Activated naive CD4-positive, alpha-beta T cell (primary cell): Measurements from ENCODE around the gene DHRSX.
"Not testable (repeated sequence)": the region's sequence is repeated elsewhere in the genome, so short reads cannot be mapped to it uniquely, and the experiment has no call there.

Experiments used
- DNase-seq, 4 experiments: peaks; one replicate each; lab custom pipeline; 2025; lab: John Stamatoyannopoulos, UW

DHRSX gene

DNA sequence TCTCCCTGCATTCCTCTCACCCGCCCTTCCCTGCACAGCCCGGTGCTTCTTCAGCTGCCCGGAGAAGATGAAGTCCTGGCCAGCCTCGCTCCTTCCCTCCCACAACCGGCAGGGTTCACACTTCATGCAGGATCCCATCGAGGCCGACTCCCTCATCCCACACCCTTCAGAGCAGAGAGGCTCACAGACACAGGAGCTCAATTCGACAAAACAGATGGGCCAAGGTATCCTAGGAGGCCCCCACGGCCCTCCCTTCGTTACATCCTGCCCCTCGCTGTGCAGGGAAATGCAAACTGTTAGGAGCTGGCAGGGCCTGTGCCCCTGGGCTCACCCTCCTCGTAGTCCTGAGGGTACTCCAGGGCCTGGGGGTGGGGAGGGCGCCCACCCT, 238.1 kb downstream of the DHRSX start:
- DNase-seq = no peak

DNA sequence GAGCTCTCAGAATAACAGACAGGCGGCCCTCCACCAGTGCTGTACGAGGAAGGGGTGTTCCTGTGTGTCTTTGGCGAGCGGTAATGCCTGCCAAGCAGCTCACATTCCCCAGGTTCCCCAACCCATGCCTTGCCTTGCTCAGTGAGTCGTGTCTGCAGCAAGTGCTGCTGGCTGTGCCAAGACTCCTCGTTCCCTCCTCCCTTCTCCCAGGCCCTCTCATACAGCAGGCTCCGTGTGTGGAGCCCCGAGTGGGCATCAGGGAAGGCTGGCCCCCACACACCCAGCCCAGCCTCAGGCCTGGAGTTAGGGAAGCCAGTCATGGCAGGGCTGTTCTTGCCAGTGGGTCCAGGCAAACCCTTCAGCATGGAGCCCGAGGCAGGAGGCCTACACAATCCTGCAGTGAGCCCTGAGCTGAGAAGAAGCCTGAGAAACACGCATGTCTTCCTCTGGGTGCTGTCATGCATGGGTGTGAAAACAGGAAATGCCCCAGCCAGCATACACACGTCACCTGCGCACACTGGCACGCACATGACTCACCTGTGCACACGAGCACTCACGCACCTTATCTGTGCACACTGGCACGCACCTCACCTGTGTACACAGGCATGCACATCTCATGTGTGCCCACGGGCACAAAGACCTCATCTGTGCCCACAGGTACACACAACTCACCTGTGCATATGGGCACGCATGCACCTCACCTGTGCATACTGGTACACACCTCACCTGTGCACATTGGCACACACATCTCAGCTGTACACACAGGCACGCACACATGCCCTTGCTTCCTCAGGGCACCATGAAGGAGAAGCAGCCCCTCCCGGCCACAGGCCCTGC, 238.7 kb downstream of the DHRSX start:
- DNase-seq = no peak

DNA sequence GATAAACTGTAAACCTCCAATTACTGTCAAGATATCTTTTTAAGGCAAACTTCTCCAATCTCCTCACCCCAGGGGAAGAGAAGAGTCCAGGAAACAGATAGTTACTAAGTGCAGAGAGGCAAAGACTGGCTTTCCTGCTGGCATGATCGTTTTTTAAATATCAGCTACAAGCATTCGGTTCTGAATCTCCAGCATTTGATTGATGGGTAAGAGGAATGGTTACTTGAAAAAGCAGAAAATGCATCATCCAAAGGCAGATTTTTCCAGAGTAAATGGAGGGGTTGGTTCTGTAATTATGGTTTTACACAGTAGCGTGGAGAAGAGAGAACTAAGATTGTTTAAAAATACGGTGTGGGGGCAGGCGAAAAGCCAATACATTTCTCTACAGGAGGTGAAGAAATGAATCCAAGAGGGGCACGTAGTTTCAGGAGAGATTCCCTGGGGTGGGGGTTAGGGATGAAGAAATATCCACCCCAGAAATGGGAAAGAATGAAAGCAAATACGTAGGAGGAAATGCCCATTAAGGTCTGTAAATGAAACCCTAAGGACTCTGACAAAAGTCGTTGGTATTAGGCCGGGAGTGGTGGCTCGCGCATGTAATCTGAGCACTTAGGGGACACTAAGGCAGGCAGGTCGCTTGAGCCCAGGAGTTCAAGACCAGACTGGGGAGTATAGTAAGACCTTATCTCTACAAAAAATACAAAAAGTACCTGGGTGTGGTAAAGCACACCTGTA, 248.3 kb downstream of the DHRSX start:
- no peak for DNase-seq

DNA sequence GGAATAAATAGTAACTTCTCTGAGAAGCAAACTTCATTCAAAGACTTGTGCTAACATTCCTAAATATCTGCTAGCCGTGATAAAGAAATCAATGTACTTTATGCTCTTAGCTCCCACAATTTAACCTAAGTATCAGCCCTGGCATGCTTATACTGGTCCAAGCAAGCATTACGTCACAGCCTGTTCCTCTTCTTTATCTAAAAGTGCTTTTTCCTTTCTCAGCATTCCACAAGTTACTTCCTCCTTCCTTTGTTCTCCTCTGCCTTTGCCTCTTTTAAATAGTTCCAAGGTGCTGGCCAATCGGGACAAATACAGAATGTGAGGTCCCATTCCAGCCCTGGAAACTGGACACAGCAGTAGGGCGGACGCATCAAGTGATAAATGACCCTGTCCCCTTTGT, 249.6 kb downstream of the DHRSX start:
- no peak for DNase-seq

DNA sequence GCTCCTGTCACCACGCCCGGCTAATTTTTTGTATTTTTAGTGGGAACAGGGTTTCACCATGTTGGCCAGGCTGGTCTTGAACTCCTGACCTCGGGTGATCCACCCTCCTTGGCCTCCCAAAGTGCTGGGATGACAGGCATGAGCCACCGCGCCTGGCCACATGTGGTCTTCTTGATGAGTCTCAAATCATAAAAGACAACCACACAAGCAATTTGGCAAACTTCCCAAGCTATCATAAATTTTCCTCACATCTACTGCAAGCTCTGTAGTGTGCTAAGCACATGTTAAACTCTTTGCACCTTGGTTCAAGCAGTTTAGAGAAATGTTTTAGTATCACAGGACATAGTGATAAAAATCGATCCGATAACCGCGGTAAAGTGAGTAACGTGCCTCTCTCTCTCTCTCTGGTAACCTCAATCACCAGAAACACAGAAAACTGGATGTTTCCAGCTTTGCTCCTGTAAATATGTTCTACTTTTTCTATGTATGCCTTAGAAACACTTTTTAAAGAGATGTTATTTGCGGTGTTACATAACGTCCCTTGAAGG, 256.8 kb downstream of the DHRSX start:
- no peak for DNase-seq

DNA sequence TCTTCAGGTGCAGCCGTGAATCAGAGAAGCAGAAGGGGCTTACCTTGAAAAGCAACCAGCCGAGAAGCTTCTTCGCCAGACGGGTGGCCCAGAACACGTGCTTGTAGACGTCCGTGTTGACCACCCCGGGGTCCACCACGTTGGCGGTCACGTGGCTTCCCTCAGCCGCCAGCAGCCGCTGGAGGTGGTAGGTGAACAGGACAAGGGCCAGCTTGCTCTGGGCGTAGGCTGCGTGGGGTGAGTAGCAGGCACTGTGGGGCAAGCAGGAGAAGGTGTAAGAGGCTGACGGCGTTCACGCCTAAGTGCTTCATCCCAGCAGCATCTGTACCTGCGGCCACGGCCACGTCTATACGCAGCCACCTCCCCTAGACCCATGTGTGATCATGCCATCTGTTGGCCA, 257.8 kb downstream of the DHRSX start:
- DNase-seq = no peak

DNA sequence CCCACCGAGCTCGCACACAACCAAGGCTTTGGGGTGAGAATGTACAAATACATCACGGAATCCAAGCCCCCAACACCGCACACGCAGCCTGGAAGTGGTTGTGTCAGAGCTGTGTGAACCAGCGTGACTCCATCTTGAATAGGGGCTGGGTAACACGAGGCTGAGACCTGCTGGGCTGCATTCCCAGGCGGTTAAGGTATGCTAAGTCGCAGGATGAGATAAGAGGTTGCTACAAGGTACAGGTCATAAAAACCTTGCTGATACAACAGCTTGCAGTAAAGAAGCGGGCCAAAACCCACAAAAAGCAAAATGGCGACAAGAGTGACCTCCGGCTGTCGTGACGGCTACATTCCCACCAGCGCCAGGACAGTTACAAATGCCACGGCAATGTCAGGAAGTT, 258.4 kb downstream of the DHRSX start:
- no peak for DNase-seq

DNA sequence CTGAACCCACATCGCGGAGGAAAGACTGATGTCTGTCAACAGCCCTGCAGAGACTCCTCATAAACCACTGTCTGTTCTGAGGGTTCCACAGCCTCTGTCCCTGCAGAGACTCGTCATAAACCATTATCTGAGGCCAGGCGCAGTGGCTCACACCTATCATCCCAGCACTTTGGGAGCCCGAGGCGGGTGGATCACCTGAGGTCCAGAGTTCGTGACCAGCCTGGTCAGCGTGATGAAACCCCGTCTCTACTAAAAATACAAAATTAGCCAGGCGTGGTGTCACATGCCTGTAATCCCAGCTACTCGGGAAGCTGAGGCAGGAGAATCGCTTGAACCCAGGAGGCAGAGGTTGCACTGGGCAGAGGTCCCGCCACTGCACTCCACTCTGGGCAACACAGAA, 259.3 kb downstream of the DHRSX start:
- not testable (repeated sequence) for DNase-seq

DNA sequence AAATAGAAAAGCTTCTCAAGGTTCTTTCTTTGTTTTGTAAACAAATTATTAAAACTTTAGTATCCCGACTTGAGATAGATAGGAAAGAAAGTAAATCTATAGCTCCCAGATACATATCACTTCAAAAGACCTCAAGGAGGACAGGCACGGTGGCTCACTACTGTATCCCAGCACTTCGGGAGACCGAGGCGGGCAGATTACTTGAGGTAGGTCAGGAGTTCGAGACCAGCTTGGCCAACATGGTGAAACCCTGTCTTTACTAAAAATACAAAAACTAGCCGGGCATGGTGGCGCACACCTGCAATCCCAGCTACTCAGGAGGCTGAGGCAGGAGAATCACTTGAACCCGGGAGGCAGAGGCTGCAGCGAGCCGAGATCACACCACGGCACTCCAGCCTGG, 260.0 kb downstream of the DHRSX start:
- not testable (repeated sequence) for DNase-seq

DNA sequence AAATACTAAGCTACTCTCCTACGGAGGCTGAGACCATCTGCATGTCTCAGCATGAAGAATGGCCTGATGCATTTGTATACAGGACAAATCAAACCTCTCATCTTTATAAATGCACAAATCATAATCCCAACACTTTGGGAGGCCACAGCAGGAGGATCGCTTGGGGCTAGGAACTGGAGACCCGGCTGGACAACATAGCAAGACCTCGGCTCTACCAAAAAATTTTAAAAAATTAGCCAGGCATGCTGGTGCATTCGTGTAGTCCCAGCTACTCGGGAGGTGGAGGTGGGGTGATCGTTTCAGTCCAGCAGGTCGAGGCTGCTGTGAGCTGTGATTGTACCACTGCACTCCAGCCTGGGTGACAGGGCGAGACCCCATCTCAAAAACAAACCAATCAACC, 262.8 kb downstream of the DHRSX start:
- no peak for DNase-seq

DNA sequence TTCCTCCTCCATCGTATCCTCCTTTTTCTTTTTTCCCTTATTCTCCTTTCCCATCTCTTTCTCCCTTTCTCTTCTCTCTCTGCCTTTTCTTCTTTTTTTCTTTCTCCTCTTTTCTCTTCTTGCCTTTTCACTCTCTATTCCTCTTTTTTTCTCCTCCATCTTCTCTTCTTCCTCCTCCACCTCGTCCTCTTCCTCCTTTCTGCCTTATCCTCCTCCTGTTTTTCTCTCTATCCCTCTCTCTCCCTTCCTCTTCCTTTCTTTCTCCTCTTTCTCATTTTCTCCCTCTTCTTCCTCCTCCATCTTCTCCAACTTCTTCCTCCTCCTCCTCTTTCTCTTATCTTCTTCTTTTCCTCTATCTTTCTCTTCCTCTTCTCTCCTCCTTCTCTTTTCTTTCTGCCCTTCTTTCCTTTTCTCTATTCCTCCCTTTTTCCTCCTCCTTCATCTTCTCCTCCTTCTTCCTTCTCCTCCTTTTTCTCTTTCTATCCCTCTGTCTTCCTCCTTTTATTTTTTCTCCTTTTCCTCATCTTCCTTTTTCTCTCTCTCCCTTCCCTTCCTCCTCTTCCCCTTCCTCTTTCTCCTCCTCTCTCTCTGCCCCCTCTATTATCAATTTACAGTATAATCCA, 269.1 kb downstream of the DHRSX start:
- no peak for DNase-seq

DNA sequence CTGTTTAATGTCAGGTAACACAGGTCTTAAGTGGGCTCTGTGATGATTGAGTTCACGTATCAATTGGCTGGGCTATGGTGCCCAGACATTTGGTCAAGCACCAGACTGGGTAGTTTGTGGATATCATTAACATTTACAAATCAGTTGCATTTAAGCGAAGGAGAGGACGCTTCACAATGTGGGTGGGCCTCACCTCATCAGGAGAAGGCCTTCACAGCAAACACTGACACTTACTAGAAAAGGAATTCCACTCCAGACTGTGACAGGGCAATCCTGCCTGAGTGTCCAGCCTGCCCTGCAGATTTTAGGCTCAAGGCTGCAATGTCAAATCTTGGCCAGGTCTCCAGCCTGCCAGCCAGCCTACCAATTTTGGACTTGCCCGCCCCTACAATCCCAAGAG, 270.3 kb downstream of the DHRSX start:
- no peak for DNase-seq

DNA sequence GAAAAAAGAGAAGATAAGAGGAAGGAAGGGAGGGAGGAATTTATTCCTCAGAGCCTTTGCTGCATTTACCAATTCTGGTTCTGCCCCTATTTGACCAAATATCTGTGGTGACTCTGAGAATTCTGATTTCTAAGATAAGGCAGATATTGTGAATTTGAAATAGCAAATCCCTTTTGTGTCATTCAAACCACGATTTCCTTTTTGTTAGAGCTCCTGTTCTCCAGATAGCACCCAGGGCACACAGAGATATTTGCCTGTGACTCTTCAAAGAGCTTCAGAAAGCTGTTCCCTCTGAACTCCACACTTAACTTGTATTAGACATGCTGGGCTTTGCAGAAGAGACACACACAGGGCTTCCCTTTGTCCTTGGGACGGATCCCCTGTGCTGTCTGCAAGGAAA, 272.2 kb downstream of the DHRSX start:
- no peak for DNase-seq

DNA sequence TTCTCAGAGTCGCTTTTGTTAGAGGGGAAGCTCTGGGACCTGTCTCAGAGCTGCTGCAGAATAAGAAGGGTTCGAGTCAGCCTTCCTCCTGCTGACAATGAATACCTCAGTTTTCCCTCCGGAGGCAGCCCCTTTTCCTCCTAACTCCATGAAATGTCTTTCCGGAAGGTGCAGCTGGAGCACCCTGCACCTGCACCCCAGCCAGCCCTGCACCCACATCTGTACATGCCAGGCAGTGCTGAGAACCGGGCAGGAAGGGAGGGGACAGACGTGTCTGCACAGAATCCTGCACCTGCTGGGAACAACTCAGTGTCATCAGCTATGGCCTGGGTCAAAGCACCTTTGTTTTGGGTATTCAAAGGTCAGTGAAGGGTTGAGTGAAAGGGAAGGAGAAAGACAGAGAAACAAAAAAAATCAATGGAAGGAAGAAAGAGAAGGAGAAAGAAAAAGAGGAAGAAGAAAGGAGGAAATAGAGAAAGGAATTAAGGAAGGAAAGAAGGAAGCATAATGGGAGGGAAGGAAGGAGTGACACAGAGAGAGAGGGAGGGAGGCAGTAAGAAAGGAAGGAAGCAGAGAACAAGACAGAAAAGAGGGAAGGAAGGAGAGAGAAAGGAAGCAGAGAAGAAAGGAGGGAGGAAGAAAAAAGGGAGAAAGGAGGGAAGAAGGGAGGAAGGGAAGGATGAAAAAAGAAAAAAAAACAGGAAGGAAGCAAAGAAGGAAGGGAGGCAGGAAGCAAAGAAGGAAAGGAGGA, 273.7 kb downstream of the DHRSX start:
- no peak for DNase-seq

DNA sequence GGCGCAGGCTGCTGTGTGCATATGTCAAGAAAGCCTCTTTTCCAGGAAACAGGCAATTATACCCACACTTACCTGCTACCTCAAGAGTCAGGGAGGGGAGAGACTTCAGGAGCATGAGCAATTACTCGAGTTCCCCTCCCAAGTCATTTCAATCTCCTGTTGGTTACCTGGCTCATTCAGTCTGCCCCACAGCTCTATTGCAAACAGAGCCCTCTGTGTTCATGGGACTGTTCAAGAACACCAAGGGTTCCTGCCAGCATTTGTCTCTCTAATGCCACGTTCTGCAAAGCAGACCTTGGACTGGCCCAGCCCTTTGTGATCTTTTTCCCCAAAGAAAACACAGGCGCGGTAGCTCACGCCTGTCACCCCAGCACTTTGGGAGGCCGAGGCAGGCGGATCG, 274.6 kb downstream of the DHRSX start:
- DNase-seq = no peak

DNA sequence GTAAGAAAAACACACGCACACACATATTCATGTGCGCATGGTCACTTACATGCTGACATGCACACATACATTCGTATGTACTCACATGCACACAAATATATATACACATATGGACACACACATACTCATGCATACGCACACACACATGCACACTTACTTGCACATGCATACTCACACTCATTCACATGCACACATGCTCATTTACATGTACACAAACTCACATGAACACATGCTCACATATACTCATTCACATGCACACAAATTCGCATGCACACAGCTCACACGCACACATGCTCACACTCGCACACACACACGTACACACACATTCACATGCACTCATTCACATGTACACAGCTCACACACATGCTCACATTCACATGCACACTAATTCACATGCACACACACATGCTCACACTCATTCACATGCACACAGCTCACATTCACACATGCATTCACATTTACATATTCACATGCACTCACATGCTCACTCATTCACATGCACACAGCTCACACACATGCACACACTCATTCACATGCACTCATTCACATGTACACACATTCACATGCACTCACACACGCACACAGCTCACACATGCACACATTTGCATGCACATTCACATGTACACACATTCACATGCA, 276.1 kb downstream of the DHRSX start:
- no peak for DNase-seq

DNA sequence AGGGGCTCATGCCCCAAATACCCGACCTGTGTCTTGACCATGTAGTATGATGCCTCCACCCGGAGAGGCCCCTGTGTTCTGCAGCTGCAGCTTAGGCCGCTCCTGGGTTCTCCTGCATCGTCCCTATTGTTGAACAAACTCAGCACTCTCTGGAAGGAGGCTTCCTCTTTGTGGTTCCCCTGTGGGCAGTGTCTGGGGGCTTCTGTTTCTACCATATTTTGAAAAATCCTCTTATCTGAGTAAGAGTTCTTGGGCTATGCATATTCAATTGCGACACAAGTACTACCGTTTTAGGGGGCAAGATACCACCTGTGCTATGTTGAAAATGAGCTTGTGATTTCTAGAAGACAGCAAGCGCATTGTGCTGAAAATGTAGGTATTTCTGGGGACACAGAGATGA, 276.6 kb downstream of the DHRSX start:
- DNase-seq = no peak

DNA sequence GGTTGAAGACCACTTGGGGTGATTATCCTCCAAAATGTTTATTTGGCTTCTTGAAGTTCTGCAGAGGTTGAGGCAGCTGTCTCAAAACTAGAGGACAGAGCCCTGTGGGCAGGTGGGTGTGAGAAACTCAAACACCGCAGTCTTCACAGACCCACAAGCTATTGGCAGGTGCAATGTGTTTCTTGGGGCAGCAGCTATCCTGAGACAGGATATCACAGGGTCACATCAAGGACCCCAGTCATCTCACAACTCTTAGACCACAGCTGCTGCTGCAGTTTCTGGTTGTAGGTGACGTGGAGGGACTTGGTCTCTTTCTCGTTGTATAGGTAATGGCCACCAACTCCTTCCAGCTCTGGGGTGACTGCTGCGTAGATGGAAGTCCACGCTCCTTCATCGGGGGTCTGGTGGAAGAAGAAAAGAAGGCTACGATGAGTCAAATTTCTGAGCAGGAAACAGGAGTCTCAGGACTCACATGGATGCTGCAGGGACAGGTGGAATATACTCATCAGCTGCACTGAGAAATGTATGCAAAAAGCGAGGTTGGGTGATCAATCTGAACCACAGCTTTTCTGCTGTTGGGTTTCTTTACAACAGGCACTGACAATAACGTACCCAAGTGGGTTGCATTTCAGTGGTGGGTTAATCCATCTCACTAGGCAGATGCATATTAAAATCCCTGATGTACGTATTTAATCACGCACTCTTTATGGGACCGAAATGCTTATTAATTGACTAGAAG, 279.8 kb downstream of the DHRSX start:
- DNase-seq = no peak

DNA sequence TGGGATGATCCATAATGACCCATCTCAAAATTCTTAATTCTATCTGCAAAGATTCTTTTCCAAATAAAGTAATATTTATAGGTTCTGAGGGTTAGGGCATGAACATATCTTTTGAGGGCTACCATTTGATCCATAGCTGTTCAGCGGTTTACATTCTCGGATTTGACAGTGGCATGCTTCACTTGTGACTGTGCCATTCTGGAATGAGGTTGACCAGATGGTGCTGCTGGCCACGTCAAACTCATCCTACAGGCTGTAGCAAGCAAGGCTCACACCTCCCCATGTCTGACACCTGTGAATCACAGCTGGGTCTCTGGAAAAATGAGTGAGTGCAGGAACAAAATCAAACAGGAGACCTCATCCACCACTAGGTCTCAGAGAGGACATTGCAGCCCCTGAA, 280.5 kb downstream of the DHRSX start:
- no peak for DNase-seq

DNA sequence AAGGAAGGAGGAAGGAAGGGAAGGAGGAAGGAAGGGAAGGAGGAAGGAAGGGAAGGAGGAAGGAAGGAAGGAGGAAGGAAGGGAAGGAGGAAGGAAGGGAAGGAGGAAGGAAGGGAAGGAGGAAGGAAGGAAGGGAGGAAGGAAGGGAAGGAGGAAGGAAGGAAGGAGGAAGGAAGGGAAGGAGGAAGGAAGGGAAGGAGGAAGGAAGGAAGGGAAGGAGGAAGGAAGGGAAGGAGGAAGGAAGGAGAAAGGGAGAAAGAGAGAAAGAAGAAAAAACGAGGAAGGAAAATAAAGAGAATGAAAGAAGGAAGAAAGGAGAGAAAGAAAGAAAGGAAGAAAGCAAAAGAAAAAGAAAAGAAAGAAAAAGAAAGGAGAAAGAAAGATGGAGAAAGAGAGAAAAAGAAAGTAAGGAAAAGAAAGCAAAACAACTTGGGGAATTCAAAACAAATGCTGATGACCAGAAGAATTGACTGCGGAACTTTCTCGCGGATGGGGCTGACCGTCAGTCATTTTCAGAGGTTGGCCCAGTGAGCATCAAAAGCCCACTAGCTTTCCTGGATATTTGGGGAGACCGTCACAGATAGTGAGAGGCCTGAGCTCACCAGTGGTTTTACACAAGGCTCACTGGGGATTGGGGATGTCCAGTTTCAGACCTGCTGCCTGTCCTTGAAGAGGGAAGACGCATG, 286.5 kb downstream of the DHRSX start:
- not testable (repeated sequence) for DNase-seq
